IMR-90 (cell line): ENCODE results near the gene CDNF.

Experiments used
- CEBPB ChIP-seq: IDR thresholded peaks from 2 replicates; pipeline ENCODE4 v1.6.1; 2012; ENCODE audit warnings: low read depth, low read length, improper control_type of control experiment
- CTCF ChIP-seq: conservative IDR thresholded peaks from 2 replicates; pipeline ENCODE4 v1.5.1; 2012; ENCODE audit warnings: mild to moderate bottlenecking, low read depth, low read length, improper control_type of control experiment
- ELK1 ChIP-seq: fragments of 150-350 bp; IDR thresholded peaks from 2 replicates; pipeline ENCODE4 v1.6.1; 2016; ENCODE audit warnings: low read depth, mild to moderate bottlenecking, low read length, moderate library complexity, borderline replicate concordance
- MAFK ChIP-seq: IDR thresholded peaks from 2 replicates; pipeline ENCODE4 v1.6.1; 2012; ENCODE audit warnings: low read depth, low read length, improper control_type of control experiment
- MAZ ChIP-seq: IDR thresholded peaks from 2 replicates; pipeline ENCODE4 v1.6.1; 2012; ENCODE audit warnings: low read depth, mild to moderate bottlenecking, low read length, improper control_type of control experiment, moderate library complexity, borderline replicate concordance
- MXI1 ChIP-seq: IDR thresholded peaks from 2 replicates; pipeline ENCODE4 v1.6.1; 2012; ENCODE audit warnings: low read depth, mild to moderate bottlenecking, low read length, moderate library complexity, borderline replicate concordance
- POLR2A ChIP-seq: IDR thresholded peaks from 2 replicates; pipeline ENCODE4 v1.6.1; 2012; ENCODE audit warnings: mild to moderate bottlenecking, low read depth, low read length
- SMC3 ChIP-seq: fragments of 150-350 bp; IDR thresholded peaks from 2 replicates; pipeline ENCODE4 v1.6.1; 2016; ENCODE audit warnings: low read depth, mild to moderate bottlenecking, antibody characterized with exemption, low read length, moderate library complexity
- TF ChIP-seq, protein P1 (sequence below): fragments of 150-350 bp; IDR thresholded peaks from 2 replicates; pipeline ENCODE4 v1.6.1; 2017; ENCODE audit warnings: mild to moderate bottlenecking, antibody characterized with exemption, low read length, low read depth

- TF ChIP-seq SMC3 = no peak
- no peak for TF ChIP-seq CTCF
- no peak for TF ChIP-seq MXI1
- no peak for TF ChIP-seq ELK1
- no peak for TF ChIP-seq POLR2A
- TF ChIP-seq MAFK = no peak
- TF ChIP-seq, protein P1, sequence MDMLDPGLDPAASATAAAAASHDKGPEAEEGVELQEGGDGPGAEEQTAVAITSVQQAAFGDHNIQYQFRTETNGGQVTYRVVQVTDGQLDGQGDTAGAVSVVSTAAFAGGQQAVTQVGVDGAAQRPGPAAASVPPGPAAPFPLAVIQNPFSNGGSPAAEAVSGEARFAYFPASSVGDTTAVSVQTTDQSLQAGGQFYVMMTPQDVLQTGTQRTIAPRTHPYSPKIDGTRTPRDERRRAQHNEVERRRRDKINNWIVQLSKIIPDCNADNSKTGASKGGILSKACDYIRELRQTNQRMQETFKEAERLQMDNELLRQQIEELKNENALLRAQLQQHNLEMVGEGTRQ = no peak
- TF ChIP-seq MAZ = no peak
- no peak for TF ChIP-seq CEBPB
Observed at GRCh38 chr10:14775656-14776055, 62.2 kb downstream of the CDNF start.
